ENCODE results near the gene NUDT5.

Gene NUDT5

DNA sequence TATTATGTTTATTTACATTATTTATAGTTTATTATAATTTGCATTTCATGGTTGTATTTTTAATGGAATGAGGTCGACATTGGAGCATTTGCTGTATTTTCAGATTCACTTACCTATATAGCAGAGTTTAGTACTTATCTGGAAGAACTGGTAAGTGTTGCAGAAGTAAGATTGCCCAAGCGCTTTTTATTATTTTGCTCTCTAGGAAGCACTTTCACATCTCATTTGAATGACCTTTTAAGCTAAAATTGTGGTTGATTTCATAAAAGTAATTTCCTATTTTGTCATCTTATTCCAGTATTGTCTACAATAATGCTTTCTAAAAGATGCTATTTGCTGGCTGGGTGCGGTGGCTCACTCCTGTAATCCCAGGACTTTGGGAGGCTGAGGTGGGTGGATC, 37.6 kb downstream of the NUDT5 start:
- Histone ChIP-seq H3K79me2 (ENCODE audit: insufficient read depth, low read length) (no peaks in the 10 kb centered on the region), H3K27ac (ENCODE audit: low read depth, low read length) (no peak overlapping the region), H3K9me2 (replicated peaks; ENCODE audit: insufficient read depth, low read length) (no peaks in the 10 kb centered on the region), H3F3A (ENCODE audit: insufficient read depth) (no peaks in the 10 kb centered on the region; the same call in 1 of the 2 replicates), H2AFZ (ENCODE audit: low read depth, low read length, severe bottlenecking) (no peak overlapping the region), H3K4me3 (ENCODE audit: insufficient read depth, low read length, poor library complexity, severe bottlenecking) (no peak overlapping the region), H3K9ac (ENCODE audit: low read length) (no peak overlapping the region), H3K4me2 (ENCODE audit: low read depth, low read length, poor library complexity, severe bottlenecking) (no peak overlapping the region), H3K9me3 (ENCODE audit: insufficient read depth, low read length) (no peaks in the 10 kb centered on the region), H3K36me3 (ENCODE audit: low read length) (peaks cover 3% of the 10 kb centered on the region; the same call in 1 of the 2 replicates), H4K20me1 (ENCODE audit: low read depth, low read length) (no peaks in the 10 kb centered on the region), H3K27me3 (ENCODE audit: low read length) (no peaks in the 10 kb centered on the region)
- TF ChIP-seq, protein P1, sequence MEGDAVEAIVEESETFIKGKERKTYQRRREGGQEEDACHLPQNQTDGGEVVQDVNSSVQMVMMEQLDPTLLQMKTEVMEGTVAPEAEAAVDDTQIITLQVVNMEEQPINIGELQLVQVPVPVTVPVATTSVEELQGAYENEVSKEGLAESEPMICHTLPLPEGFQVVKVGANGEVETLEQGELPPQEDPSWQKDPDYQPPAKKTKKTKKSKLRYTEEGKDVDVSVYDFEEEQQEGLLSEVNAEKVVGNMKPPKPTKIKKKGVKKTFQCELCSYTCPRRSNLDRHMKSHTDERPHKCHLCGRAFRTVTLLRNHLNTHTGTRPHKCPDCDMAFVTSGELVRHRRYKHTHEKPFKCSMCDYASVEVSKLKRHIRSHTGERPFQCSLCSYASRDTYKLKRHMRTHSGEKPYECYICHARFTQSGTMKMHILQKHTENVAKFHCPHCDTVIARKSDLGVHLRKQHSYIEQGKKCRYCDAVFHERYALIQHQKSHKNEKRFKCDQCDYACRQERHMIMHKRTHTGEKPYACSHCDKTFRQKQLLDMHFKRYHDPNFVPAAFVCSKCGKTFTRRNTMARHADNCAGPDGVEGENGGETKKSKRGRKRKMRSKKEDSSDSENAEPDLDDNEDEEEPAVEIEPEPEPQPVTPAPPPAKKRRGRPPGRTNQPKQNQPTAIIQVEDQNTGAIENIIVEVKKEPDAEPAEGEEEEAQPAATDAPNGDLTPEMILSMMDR (IDR thresholded peaks at IDR 0.05; ENCODE audit: insufficient read depth, low read length, poor library complexity, severe bottlenecking): no peak
- no peak for TF ChIP-seq EZH2phosphoT487 (conservative IDR thresholded peaks at IDR 0.05; ENCODE audit: low read length)

DNA sequence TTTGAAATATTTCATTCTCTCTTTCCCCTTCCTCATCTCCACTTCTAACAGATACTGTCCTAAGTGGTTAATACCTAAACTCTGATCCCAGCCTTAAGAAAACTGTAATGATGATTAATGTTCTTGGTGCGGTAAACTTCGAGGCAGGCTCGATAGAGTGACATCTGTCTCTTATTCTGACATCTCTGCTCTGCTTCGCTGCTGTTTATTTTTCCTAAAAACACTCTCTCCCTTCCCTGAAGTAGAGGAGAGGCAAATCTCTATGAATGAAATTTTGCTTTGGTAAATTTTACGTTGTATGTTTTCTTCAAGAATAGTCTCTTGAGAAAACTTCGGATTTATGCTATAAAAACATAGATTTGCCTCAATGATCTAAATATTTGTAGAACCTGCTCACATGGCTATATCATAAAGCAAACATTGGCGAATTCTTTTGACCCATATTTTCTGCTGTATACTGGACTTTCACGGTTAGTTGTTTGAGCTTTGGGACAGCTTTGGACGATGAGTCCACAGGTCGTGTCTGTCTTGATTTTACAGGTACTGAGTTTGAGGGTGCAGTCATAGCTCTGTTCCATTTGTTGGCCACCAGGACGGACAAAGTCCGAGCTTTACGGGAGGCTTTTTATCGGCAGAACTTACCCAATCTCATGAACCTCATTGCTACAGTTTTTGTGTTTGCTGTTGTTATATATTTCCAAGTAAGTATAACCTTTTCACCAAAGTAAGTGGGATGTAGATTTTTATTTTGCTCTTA, 39.1 kb downstream of the NUDT5 start:
- Histone ChIP-seq H3K4me3 (ENCODE audit: insufficient read depth, low read length, poor library complexity, severe bottlenecking) (no peak overlapping the region), H3K9ac (ENCODE audit: low read length) (no peak overlapping the region), H3K4me2 (ENCODE audit: low read depth, low read length, poor library complexity, severe bottlenecking) (no peak overlapping the region), H2AFZ (ENCODE audit: low read depth, low read length, severe bottlenecking) (no peak overlapping the region), H3K9me2 (replicated peaks; ENCODE audit: insufficient read depth, low read length) (no peaks in the 10 kb centered on the region), H3K27me3 (ENCODE audit: low read length) (no peaks in the 10 kb centered on the region), H3K79me2 (ENCODE audit: insufficient read depth, low read length) (no peaks in the 10 kb centered on the region), H4K20me1 (ENCODE audit: low read depth, low read length) (no peaks in the 10 kb centered on the region), H3K9me3 (ENCODE audit: insufficient read depth, low read length) (no peaks in the 10 kb centered on the region), H3F3A (ENCODE audit: insufficient read depth) (no peaks in the 10 kb centered on the region), H3K36me3 (ENCODE audit: low read length) (peaks cover 3% of the 10 kb centered on the region; the same call in 1 of the 2 replicates), H3K27ac (ENCODE audit: low read depth, low read length) (no peak overlapping the region)
- TF ChIP-seq, protein P1 (IDR thresholded peaks at IDR 0.05; ENCODE audit: insufficient read depth, low read length, poor library complexity, severe bottlenecking): no peak
- TF ChIP-seq EZH2phosphoT487 (conservative IDR thresholded peaks at IDR 0.05; ENCODE audit: low read length): no peak

DNA sequence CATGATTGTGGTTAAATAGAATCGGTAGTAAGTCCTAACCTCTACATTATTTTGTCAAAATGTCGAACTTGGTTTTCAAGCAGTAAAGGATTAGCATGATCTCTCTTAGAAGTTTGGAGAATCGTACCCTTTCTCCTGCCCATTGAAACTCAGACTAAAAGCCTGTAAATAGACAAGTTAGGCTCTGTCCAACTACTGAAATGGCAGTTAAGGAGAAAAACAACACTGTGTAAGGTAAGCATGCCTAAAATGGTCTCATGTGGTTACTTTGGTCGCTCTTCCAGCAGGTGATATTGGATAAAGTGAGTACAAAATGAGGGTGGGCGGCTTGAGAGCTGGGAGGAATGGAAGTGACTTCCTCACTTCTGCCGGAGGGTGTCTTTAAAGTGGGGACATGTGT, 41.2 kb downstream of the NUDT5 start:
- Histone ChIP-seq H3K79me2 (ENCODE audit: insufficient read depth, low read length) (no peaks in the 10 kb centered on the region), H3K27ac (ENCODE audit: low read depth, low read length) (no peak overlapping the region), H2AFZ (ENCODE audit: low read depth, low read length, severe bottlenecking) (no peak overlapping the region), H3K9me3 (ENCODE audit: insufficient read depth, low read length) (no peaks in the 10 kb centered on the region), H4K20me1 (ENCODE audit: low read depth, low read length) (no peaks in the 10 kb centered on the region), H3K4me3 (ENCODE audit: insufficient read depth, low read length, poor library complexity, severe bottlenecking) (no peak overlapping the region), H3K36me3 (ENCODE audit: low read length) (no peaks in the 10 kb centered on the region), H3K9ac (ENCODE audit: low read length) (no peak overlapping the region), H3F3A (ENCODE audit: insufficient read depth) (no peaks in the 10 kb centered on the region), H3K9me2 (replicated peaks; ENCODE audit: insufficient read depth, low read length) (no peaks in the 10 kb centered on the region), H3K27me3 (ENCODE audit: low read length) (no peaks in the 10 kb centered on the region), H3K4me2 (ENCODE audit: low read depth, low read length, poor library complexity, severe bottlenecking) (no peak overlapping the region)
- no peak for TF ChIP-seq EZH2phosphoT487 (conservative IDR thresholded peaks at IDR 0.05; ENCODE audit: low read length)
- TF ChIP-seq, protein P1 (IDR thresholded peaks at IDR 0.05; ENCODE audit: insufficient read depth, low read length, poor library complexity, severe bottlenecking): no peak
